SKM-1 (cell line): Measurements from ENCODE around the gene IL17C.

ENCODE experiments used
- DNase-seq: peaks from one replicate; lab custom pipeline; 2025; ENCODE audit not compliant: unreplicated experiment; lab: John Stamatoyannopoulos, UW

Gene IL17C

DNA sequence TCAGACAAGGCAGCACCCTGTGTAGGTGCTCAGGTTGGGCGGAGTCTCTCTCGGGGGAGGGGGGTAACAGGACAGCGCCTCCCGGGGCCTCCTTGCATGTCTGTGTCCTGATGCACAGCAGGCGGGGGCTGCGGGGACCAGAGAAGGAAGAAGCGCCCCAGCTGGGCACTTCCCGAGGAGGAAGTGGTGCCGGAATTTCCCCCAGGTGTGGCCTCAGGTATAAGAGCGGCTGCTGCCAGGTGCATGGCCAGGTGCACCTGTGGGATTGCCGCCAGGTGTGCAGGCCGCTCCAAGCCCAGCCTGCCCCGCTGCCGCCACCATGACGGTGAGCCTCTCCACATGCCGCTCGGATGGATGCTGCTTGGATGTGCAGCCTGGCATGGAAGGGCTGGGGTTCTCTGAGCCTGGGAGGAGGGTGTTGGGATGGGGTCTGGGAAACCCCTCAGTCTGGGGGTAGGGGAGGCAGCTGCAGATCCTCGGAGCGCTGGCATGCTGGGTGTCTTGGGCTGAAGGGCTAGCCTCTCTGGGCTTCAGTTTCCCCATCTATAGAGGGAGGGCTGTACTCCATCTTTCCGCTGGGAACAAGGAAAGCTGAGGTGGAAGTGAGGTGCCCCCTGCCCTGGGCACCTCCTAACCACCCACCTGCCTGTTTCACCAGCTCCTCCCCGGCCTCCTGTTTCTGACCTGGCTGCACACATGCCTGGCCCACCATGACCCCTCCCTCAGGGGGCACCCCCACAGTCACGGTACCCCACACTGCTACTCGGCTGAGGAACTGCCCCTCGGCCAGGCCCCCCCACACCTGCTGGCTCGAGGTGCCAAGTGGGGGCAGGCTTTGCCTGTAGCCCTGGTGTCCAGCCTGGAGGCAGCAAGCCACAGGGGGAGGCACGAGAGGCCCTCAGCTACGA is at the start of gene IL17C:
Gene IL17C (plus strand): TSS at position 250 of the 908 bp plus-strand sequence. CDS start 70 bp downstream, at position 320.
- no peak for DNase-seq

- DNase-seq, result no peak
These were observed 49.6 kb upstream of the IL17C start for GRCh38 chr16:88588754-88589153.

DNA sequence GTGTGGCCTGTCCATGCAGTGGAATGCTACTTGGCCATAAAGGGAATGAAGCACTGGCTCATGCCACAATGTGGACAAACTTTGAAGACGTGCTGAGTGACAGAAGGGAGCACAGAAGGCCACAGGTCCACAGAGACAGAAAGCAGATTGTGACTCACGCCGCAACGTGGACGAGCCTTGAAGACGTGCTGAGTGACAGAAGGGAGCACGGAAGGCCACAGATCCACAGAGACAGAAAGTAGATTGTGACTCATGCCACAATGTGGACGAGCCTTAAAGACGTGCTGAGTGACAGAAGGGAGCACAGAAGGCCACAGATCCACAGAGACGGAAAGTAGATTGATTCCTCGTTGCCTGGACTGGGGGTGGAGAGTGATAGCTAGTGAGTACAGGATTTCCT is 48.9 kb upstream of the IL17C start:
- DNase-seq, result no peak

DNA sequence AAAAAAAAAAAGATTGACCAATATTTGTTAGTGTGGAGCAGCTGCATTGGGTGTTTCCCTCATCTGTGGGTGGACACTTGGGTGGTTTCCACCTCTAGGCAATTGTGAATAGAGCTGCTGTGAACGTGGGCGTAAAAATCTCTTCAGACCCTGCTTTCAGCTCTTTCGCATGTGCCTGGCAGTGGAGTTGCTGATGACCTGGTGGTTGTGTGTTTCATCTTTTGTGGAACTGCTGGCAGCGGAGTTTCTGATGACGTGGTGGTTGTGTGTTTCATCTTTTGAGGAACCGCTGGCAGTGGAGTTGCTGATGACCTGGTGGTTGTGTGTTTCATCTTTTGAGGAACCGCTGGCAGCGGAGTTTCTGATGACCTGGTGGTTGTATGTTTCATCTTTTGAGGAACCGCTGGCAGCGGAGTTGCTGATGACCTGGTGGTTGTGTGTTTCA is 46.8 kb upstream of the IL17C start:
- no peak for DNase-seq

GRCh38 chr16:88593061-88593460 is 45.3 kb upstream of the IL17C start:
- DNase-seq, result no peak

GRCh38 chr16:88593489-88593888 is 44.9 kb upstream of the IL17C start:
- no peak for DNase-seq

- DNase-seq, result no peak
These were observed 44.5 kb upstream of the IL17C start for GRCh38 chr16:88593910-88594309.

DNA sequence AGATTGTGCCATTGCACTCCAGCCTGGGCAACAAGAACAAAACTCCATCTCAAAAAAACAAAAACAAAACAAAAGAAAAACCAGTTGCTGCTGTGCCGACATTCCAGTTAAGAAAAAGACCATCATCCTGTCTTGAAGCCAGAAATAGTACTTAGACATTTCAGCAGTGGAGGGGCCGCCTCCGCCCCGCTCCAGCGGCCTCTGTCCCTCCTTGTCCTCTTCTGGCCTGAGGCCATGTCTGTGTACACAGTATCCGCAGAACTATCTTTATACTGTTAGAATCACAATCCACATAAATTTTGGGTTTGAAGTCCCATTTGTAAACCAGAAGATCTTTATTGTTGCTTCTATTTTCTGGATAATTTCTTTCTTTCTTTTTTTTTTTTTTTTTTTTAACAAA is 43.3 kb upstream of the IL17C start:
- no peak for DNase-seq

DNA sequence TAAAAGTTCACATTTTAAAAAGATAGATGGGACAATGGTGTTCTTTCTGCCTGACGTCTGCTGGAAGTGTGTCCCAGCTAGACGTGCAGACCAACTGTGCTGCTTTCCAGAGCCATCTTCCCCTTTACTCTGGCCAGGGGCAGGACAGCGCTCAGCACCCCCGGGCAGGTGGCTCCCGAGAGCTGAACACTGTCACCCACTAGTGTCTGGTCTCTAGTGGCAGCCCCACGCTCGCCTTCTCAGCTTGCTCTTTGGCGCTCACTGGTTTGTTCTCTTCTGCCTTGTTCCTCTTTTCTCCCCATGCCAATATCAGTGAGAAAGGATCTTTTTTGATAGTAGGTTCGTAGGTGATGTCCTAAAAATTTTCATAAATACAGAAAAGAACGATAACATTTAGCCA is 42.5 kb upstream of the IL17C start:
- DNase-seq, result no peak

DNA sequence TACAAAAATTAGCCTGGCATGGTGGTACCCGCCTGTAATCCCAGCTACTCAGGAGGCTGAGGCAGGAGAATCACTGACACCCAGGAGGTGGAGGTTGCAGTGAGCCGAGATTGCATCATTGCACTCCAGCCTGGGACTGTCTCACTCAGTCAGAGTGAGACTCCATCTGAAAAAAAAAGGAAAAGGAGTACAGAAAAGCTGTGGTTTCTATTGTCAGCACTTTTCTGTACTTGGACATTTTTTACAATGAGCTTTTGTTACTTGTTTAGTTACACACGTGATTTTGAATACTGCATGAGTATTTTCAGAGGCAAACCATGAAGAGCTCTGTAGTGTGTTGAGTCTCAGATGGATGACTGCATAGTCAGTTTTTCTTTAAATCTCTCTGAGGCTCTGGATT is 41.9 kb upstream of the IL17C start:
- DNase-seq, result no peak

- no peak for DNase-seq
These were observed 40.4 kb upstream of the IL17C start for GRCh38 chr16:88597856-88598491.

DNA sequence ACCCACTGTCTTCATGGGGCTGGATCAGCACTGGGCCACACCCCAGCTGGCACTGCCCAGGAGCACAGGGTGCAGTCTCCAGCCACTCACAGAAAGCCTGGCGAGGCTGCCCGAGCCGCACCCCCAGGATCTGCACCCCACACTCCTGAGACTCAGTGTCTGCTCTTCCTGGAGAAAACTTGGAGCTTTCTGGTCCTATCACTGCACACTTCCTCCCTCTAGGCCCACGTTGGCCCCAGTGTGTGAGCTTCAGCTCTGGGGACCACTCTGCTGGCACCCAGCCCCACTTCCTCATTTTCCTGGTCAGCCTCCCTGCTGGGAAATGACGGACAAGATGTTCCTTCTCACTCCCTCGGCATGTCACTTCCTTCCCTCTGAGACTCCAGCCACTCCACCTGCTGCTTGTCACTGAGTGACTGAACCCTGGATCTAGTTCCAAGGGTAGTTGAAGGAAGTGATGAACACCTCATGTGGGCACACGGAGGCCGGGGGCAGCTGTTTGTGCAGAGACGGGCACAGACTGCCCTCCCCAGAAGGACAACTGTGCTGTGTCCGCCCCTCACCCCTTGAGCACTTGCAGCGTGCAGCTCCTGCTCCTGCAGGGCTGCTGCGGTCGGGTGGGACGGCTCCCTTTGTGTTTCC is 39.2 kb upstream of the IL17C start:
- DNase-seq, result no peak

- DNase-seq, result no peak
These were observed 38.4 kb upstream of the IL17C start for GRCh38 chr16:88599825-88600538.

- no peak for DNase-seq
These were observed 37.9 kb upstream of the IL17C start for GRCh38 chr16:88600539-88600896.

- DNase-seq, result no peak
These were observed 36.9 kb upstream of the IL17C start for GRCh38 chr16:88601313-88602036.

- no peak for DNase-seq
These were observed 36.3 kb upstream of the IL17C start for GRCh38 chr16:88602091-88602490.

DNA sequence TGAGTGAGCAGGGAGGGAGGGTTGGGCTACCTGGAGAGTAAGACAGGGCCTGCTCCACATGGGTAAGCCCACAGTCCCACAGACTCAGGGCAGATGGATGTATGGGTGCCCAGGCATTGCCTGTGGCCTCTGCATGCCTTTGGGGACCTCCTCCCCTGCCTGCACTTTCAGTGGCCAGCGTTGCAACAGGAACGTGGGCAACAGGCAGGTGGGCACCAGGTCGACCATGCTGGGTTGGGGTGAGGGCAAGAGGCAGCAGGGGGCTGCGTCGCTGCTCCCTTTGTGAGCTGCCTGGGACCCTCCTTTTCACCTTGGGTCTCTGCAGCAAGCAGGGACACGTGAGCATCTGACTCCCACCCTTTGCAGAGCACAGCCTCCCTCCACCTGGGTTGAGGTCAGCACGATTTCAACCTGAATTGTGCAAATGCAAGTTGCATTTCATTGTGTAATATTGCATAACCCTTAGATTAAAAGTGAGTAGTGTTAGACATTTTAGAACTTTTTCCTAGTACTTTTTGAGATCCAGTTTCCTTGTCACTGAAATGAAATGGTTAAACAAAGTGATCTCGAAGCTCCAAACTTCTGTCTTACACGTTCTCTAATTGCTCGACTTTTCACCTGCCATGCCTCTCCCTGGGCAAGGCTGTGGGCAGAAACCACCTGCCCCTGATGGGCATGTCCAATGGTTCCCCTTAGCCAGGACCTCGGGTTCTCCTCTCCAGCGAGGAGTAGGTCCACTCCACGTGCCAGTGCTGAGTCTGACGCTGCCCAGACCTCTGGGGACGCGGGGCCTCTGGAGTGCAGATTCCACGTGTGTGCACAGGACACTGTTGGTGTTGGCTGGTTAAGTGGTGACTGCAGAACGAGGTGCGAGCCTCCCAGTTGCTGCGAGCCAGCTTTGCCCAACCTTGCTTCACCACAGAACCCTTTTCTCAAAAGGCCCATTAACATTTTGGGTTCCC is 32.9 kb upstream of the IL17C start:
- DNase-seq, result no peak

DNA sequence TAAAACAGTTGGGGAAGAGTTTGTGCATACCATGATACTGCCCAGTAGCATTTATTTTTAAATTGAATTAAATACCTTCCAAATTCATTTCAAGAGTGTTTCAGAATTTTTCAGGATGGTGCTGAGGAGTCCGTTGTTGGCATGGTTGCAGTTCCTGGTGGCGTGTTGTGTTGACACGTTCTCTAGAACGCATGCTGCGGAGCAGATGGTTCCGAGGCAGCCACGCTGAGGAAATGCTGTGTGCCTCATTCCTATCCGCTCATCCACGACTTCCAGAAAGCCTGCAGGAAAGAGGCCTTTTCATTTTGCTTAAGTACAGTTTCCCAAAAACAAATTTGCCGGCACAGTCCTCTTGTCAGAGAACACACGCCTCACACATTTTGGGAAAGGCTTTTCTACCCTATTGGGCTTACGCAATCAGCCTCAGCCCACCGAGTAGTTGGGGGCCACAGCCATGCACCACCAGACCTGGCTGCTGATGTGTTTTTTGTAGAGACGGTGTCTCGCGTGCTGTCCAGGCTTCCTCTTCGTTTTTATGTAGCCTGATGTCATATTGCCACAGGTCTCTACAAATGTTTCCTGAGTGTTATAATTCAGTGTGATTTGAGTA is 32.1 kb upstream of the IL17C start:
- DNase-seq, result no peak

DNA sequence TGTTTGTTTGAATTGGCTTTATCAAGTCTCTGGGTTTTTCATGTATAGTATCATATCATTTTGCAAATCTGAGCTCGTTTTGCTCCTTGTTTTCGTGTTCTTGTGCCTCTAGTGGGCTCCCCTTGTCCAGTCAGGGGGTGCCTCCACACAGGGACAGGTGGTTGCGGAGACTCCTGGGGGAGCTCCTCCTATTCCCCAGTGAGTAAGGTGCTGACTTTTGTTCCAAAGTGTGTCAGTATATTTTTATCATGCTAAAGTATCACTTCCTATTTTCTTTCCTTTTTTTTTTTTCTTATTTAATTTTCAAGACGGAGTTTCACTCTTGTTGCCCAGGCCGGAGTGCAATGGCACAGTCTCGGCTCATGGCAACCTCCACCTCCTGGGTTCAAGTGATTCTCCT is 30.3 kb upstream of the IL17C start:
- DNase-seq, result no peak
